Right lobe of liver (tissue), 6 donors: ENCODE data around the gene NEGR1. TPM values are rescaled to one million over a fixed set of nuclear protein-coding genes. Genes with fewer than 3 reads are reported as not detected.

Experiments
- ATAC-seq, 4 donors: fragments of 200-7000 bp; cut with Tn5 transposase; one replicate each; pipeline ENCODE4 v1.9.1; 2020; ENCODE audit warnings: mild to moderate bottlenecking in 4 of 4, moderate library complexity in 4 of 4
- DNase-seq, 3 donors: peaks; one replicate each; pipeline ENCODE4 v3.0.0-alpha.2; 2020
- H3K27ac ChIP-seq, 3 donors: fragments of 200-600 bp; one replicate each; pipeline ENCODE4 v1.8.0; 2022
- H3K27me3 ChIP-seq, 2 donors: fragments of 200-600 bp; one replicate each; pipeline ENCODE4 v1.8.0; 2022
- H3K36me3 ChIP-seq, 4 donors: fragments of 200-600 bp; sonication (generic) in 1 of 4; one replicate each; pipeline versions ENCODE4 v1.5.1 to v1.8.0; 2017 to 2022; ENCODE audit warnings: control low read depth in 1 of 4
- H3K4me1 ChIP-seq, 4 donors: fragments of 200-600 bp; sonication (generic) in 1 of 4; one replicate each; pipeline versions ENCODE4 v1.5.1 to v1.8.0; 2017 to 2022; ENCODE audit warnings: control low read depth in 1 of 4
- H3K4me3 ChIP-seq, 3 donors: fragments of 200-600 bp; one replicate each; pipeline ENCODE4 v1.8.0; 2022
- H3K9me3 ChIP-seq, 4 donors: fragments of 200-600 bp; sonication (generic) in 1 of 4; one replicate each; pipeline versions ENCODE4 v1.5.1 to v1.8.0; 2017 to 2022; ENCODE audit warnings: control low read depth in 1 of 4
- CTCF ChIP-seq, 4 donors: fragments of 200-600 bp in 3 of 4; fragments of 450-650 bp in 1 of 4; IDR thresholded peaks; one replicate each; pipeline versions ENCODE4 v1.5.1 to v1.8.0; 2016 to 2022; ENCODE audit warnings: antibody characterized with exemption in 4 of 4, mild to moderate bottlenecking in 2 of 4
- POLR2A ChIP-seq: fragments of 450-650 bp; IDR thresholded peaks from one replicate; pipeline ENCODE4 v1.6.1; 2017; ENCODE audit warnings: antibody characterized with exemption, mild to moderate bottlenecking
- WGBS: methylation state at CpG from one replicate; pipeline ENCODE4 v1.1.6; 2018; ENCODE audit warnings: low coverage, low lambda C conversion rate; ENCODE audit not compliant: insufficient coverage; ENCODE audit errors: missing lambda C conversion rate; 5-methylcytosine and 5-hydroxymethylcytosine counted together
- intact Hi-C, 2 donors: fragments of 100-400 bp; cut with DNase I; formaldehyde crosslinking; loops; one replicate each; pipeline versions ENCODE4 v1.11.2 to v1.14.1; 2022
- total RNA-seq, 6 experiments: library from RNA; depleted of rRNA in 2 of 6; stranded (reverse); fragments of >200 nt in 2 of 6; fragmentation: NEBNext Ultra II Directional in 3 of 6; extraction: Animal tissue kit (Norgen Biotek cat#: 25700) in 3 of 6; gene quantifications; one replicate each; pipeline versions ENCODE4 v1.1.0 to v1.2.4, GENCODE V29; 2016 to 2023
- donor health status: DM: no; HTN: yes; CAD: no.
- donor health status: DM: no; HTN: no; CAD: no.
- donor health status: DM: no; HTN: no; CAD: no.
- donor health status: DM: no; HTN: yes; CAD: no.
- donor health status: DM: no; HTN: yes; CAD: no.

The NEGR1 gene
- total RNA-seq, 6 experiments from 2014 or later: 0.02 to 0.31 (median 0.14) TPM

- TF ChIP-seq POLR2A (no peak), CTCF (IDR thresholded peaks at IDR 0.05) (no peak)
- ATAC-seq (no peak), DNase-seq (no peak)
- 42% methylated on average over 3 of the region's 3 CpGs for WGBS
- Histone ChIP-seq H3K9me3 (no peaks in the 10 kb centered on the region), H3K4me1 (no peaks in the 10 kb centered on the region), H3K27me3 (no peaks in the 10 kb centered on the region), H3K27ac (no peak overlapping the region), H3K36me3 (no peaks in the 10 kb centered on the region), H3K4me3 (no peak overlapping the region)
- intact Hi-C loops: no loop called here
These were observed 431.4 kb downstream of the NEGR1 start for GRCh38 chr1:71850936-71851335.

- no peak for DNase-seq
- H3K36me3 ChIP-seq: no peaks in the 10 kb centered on the region
- intact Hi-C loops: no loop called here
These were observed 431.8 kb downstream of the NEGR1 start for GRCh38 chr1:71850515-71850914.

GRCh38 chr1:71843012-71843411 lies 439.3 kb downstream of the NEGR1 start:
- no peak for ATAC-seq
- no peak for TF ChIP-seq CTCF (IDR thresholded peaks at IDR 0.05)
- TF ChIP-seq POLR2A: no peak

More at GRCh38 chr1:71850515-71850914, 431.8 kb downstream of the NEGR1 start:
- Histone ChIP-seq H3K9me3 (no peaks in the 10 kb centered on the region), H3K27ac (no peak overlapping the region), H3K27me3 (no peaks in the 10 kb centered on the region), H3K4me1 (no peaks in the 10 kb centered on the region), H3K4me3 (no peak overlapping the region)
- no peak for ATAC-seq
- TF ChIP-seq CTCF (IDR thresholded peaks at IDR 0.05) (no peak), POLR2A (no peak)

GRCh38 chr1:71839876-71840275 lies 442.5 kb downstream of the NEGR1 start:
- ATAC-seq (no peak), DNase-seq (no peak)
- no peak overlapping the region for H3K27ac ChIP-seq
- H3K36me3 ChIP-seq: no peaks in the 10 kb centered on the region
- intact Hi-C loops: no loop called here
- H3K4me1 ChIP-seq: no peaks in the 10 kb centered on the region
- H3K4me3 ChIP-seq: no peak overlapping the region
- 55% methylated on average over 4 of the region's 4 CpGs for WGBS
- H3K27me3 ChIP-seq: no peaks in the 10 kb centered on the region
- TF ChIP-seq CTCF (IDR thresholded peaks at IDR 0.05) (no peak), POLR2A (no peak)
- H3K9me3 ChIP-seq: no peaks in the 10 kb centered on the region

More at GRCh38 chr1:71843012-71843411, 439.3 kb downstream of the NEGR1 start:
- Histone ChIP-seq H3K27ac (no peak overlapping the region), H3K9me3 (no peaks in the 10 kb centered on the region), H3K36me3 (no peaks in the 10 kb centered on the region), H3K4me3 (no peak overlapping the region), H3K27me3 (no peaks in the 10 kb centered on the region), H3K4me1 (no peaks in the 10 kb centered on the region)
- WGBS: 67% methylated on average over 2 of the region's 2 CpGs
- intact Hi-C loops: no loop called here
- DNase-seq: no peak

GRCh38 chr1:71836904-71837303 lies 445.4 kb downstream of the NEGR1 start:
- intact Hi-C loops: no loop called here

More at GRCh38 chr1:71836904-71837303, 445.4 kb downstream of the NEGR1 start:
- H3K4me1 ChIP-seq: no peaks in the 10 kb centered on the region
- ATAC-seq: no peak
- no peak overlapping the region for H3K27ac ChIP-seq
- no peak for DNase-seq
- TF ChIP-seq CTCF (IDR thresholded peaks at IDR 0.05): no peak
- no peak for TF ChIP-seq POLR2A
- WGBS: 59% methylated on average over 2 of the region's 2 CpGs
- no peaks in the 10 kb centered on the region for H3K27me3 ChIP-seq
- H3K36me3 ChIP-seq: no peaks in the 10 kb centered on the region
- no peak overlapping the region for H3K4me3 ChIP-seq
- no peaks in the 10 kb centered on the region for H3K9me3 ChIP-seq
